Tibial nerve (tissue), 4 donors: ENCODE measurements around the gene TENM4. TPM values are rescaled to one million over a fixed set of nuclear protein-coding genes. Genes with fewer than 3 reads are reported as not detected.

Experiments
- DNase-seq, 2 donors: peaks; one replicate each; pipeline ENCODE4 v3.0.0-alpha.2; 2019; ENCODE audit warnings: low spot score in 2 of 2
- H3K27ac ChIP-seq, 4 donors: fragments of 200-600 bp; sonication (generic) in 3 of 4; one replicate each; pipeline ENCODE4 v1.5.1; 2017 to 2019; ENCODE audit warnings: mild to moderate bottlenecking in 1 of 4
- H3K27me3 ChIP-seq, 2 donors: fragments of 200-600 bp; sonication (generic) in 1 of 2; one replicate each; pipeline versions ENCODE4 v1.5.1 to v1.6.0; 2017 to 2019
- H3K36me3 ChIP-seq, 3 donors: fragments of 200-600 bp; sonication (generic); one replicate each; pipeline ENCODE4 v1.5.1; 2018 to 2019
- H3K4me1 ChIP-seq, 4 donors: fragments of 200-600 bp; sonication (generic) in 3 of 4; one replicate each; pipeline ENCODE4 v1.5.1; 2017 to 2019
- H3K4me3 ChIP-seq, 4 donors: fragments of 200-600 bp; sonication (generic) in 3 of 4; one replicate each; pipeline ENCODE4 v1.5.1; 2017 to 2019; ENCODE audit warnings: mild to moderate bottlenecking in 1 of 4, moderate library complexity in 1 of 4
- H3K9me3 ChIP-seq, 4 donors: fragments of 200-600 bp; sonication (generic) in 3 of 4; one replicate each; pipeline ENCODE4 v1.5.1; 2017 to 2019
- EP300 ChIP-seq, 2 donors: sonication (generic); formaldehyde crosslinking; IDR thresholded peaks; one replicate each; pipeline ENCODE4 v1.6.1; 2017; ENCODE audit warnings: antibody characterized with exemption in 2 of 2, mild to moderate bottlenecking in 1 of 2
- POLR2A ChIP-seq, 2 donors: fragments of 450-650 bp; IDR thresholded peaks; one replicate each; pipeline ENCODE4 v1.6.1; 2017; ENCODE audit warnings: antibody characterized with exemption in 2 of 2, mild to moderate bottlenecking in 2 of 2, moderate library complexity in 2 of 2
- WGBS, 2 donors: methylation state at CpG; one replicate each; pipeline ENCODE4 v1.1.5; 2018; 5-methylcytosine and 5-hydroxymethylcytosine counted together
- total RNA-seq, 4 donors: library from RNA; depleted of rRNA; stranded (reverse); fragments of >200 nt; gene quantifications; one replicate each; pipeline ENCODE4 v1.1.0, GENCODE V29; 2016
- TF ChIP-seq, protein P1 (sequence below), 5 experiments: fragments of 200-600 bp in 3 of 5; fragments of 450-650 bp in 2 of 5; sonication (generic) in 3 of 5; IDR thresholded peaks; one replicate each; pipeline ENCODE4 v1.5.1; 2016 to 2019; ENCODE audit warnings: antibody characterized with exemption in 5 of 5, mild to moderate bottlenecking in 3 of 5, moderate library complexity in 2 of 5

TENM4 gene
- total RNA-seq, 4 donors from 2014 or later: 15.3 to 36.3 (median 19.6) TPM

GRCh38 chr11:78659326-78660270 is 781.2 kb downstream of the TENM4 start:
- Histone ChIP-seq H3K9me3 (no peaks in the 10 kb centered on the region), H3K27ac (no peak overlapping the region), H3K4me1 (no peaks in the 10 kb centered on the region), H3K27me3 (no peaks in the 10 kb centered on the region), H3K4me3 (no peak overlapping the region), H3K36me3 (peaks cover 0 to 7% (median 0%) of the 10 kb centered on the region in 3 donors)
- 67 to 74% methylated on average over 11 of the region's 11 CpGs for WGBS, 2 donors
- no peak for DNase-seq
- TF ChIP-seq EP300 (IDR thresholded peaks at IDR 0.05) (no peak), POLR2A (IDR thresholded peaks at IDR 0.05) (no peak)
- TF ChIP-seq, protein P1, sequence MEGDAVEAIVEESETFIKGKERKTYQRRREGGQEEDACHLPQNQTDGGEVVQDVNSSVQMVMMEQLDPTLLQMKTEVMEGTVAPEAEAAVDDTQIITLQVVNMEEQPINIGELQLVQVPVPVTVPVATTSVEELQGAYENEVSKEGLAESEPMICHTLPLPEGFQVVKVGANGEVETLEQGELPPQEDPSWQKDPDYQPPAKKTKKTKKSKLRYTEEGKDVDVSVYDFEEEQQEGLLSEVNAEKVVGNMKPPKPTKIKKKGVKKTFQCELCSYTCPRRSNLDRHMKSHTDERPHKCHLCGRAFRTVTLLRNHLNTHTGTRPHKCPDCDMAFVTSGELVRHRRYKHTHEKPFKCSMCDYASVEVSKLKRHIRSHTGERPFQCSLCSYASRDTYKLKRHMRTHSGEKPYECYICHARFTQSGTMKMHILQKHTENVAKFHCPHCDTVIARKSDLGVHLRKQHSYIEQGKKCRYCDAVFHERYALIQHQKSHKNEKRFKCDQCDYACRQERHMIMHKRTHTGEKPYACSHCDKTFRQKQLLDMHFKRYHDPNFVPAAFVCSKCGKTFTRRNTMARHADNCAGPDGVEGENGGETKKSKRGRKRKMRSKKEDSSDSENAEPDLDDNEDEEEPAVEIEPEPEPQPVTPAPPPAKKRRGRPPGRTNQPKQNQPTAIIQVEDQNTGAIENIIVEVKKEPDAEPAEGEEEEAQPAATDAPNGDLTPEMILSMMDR (IDR thresholded peaks at IDR 0.05): no peak

- TF ChIP-seq, protein P1 (IDR thresholded peaks at IDR 0.05): no peak
- TF ChIP-seq EP300 (IDR thresholded peaks at IDR 0.05) (no peak), POLR2A (IDR thresholded peaks at IDR 0.05) (no peak)
- no peak for DNase-seq
- 94 to 96% methylated on average over 31 of the region's 31 CpGs for WGBS, 2 donors
- peaks cover 0 to 7% (median 0%) of the 10 kb centered on the region in 3 donors for H3K36me3 ChIP-seq
- H3K9me3 ChIP-seq: no peaks in the 10 kb centered on the region
- no peak overlapping the region for H3K4me3 ChIP-seq
- H3K27ac ChIP-seq: no peak overlapping the region
- H3K4me1 ChIP-seq: no peaks in the 10 kb centered on the region
- no peaks in the 10 kb centered on the region for H3K27me3 ChIP-seq
Observed at GRCh38 chr11:78657968-78658839, 782.6 kb downstream of the TENM4 start.

GRCh38 chr11:78657441-78657840 is 783.4 kb downstream of the TENM4 start:
- TF ChIP-seq EP300 (IDR thresholded peaks at IDR 0.05) (no peak), POLR2A (IDR thresholded peaks at IDR 0.05) (no peak)
- TF ChIP-seq, protein P1 (IDR thresholded peaks at IDR 0.05): no peak
- no peak overlapping the region for H3K4me3 ChIP-seq
- H3K4me1 ChIP-seq: no peaks in the 10 kb centered on the region
- WGBS, 2 donors: 71 to 76% methylated on average over 4 of the region's 4 CpGs
- H3K9me3 ChIP-seq: no peaks in the 10 kb centered on the region
- H3K27me3 ChIP-seq: no peaks in the 10 kb centered on the region
- no peak overlapping the region for H3K27ac ChIP-seq
- DNase-seq: no peak
- peaks cover 0 to 7% (median 0%) of the 10 kb centered on the region in 3 donors for H3K36me3 ChIP-seq

GRCh38 chr11:78656984-78657383 is 783.8 kb downstream of the TENM4 start:
- 86% methylated on average over 5 to 6 of the region's 6 CpGs for WGBS, 2 donors
- H3K4me3 ChIP-seq: no peak overlapping the region
- H3K4me1 ChIP-seq: no peaks in the 10 kb centered on the region
- H3K27ac ChIP-seq: no peak overlapping the region
- no peaks in the 10 kb centered on the region for H3K9me3 ChIP-seq
- DNase-seq: no peak
- H3K36me3 ChIP-seq: peaks cover 0 to 7% (median 0%) of the 10 kb centered on the region in 3 donors
- TF ChIP-seq, protein P1 (IDR thresholded peaks at IDR 0.05): no peak
- TF ChIP-seq EP300 (IDR thresholded peaks at IDR 0.05): no peak
- no peak for TF ChIP-seq POLR2A (IDR thresholded peaks at IDR 0.05)
- H3K27me3 ChIP-seq: no peaks in the 10 kb centered on the region
